Glutamatergic neuron (in vitro differentiated cells): ENCODE results near the gene PCDHB9. TPM values are rescaled to one million over a fixed set of nuclear protein-coding genes. Genes with fewer than 3 reads are reported as not detected.
"Not testable (repeated sequence)": the region's sequence is repeated elsewhere in the genome, so short reads cannot be mapped to it uniquely, and the experiment has no call there.

Experiments used
- DNase-seq: peaks from one replicate; pipeline ENCODE4 v3.0.0; 2022
- H3K27ac Mint-ChIP-seq: one replicate; pipeline ENCODE4 v1.8.0; 2020; ENCODE audit warnings: mild to moderate bottlenecking, mixed read lengths, inconsistent platforms; ENCODE audit not compliant: unreplicated experiment
- H3K27me3 Mint-ChIP-seq: one replicate; pipeline ENCODE4 v1.8.0; 2020; ENCODE audit warnings: mild to moderate bottlenecking, moderate library complexity, mixed read lengths, inconsistent platforms; ENCODE audit not compliant: unreplicated experiment
- H3K36me3 Mint-ChIP-seq: one replicate; pipeline ENCODE4 v1.8.0; 2020; ENCODE audit warnings: mild to moderate bottlenecking, mixed read lengths, inconsistent platforms; ENCODE audit not compliant: unreplicated experiment
- H3K4me1 Mint-ChIP-seq: one replicate; pipeline ENCODE4 v1.8.0; 2020; ENCODE audit warnings: mild to moderate bottlenecking, low read depth, mixed read lengths, inconsistent platforms; ENCODE audit not compliant: unreplicated experiment
- H3K4me3 Mint-ChIP-seq: one replicate; pipeline ENCODE4 v1.8.0; 2020; ENCODE audit warnings: mild to moderate bottlenecking, mixed read lengths, inconsistent platforms; ENCODE audit not compliant: unreplicated experiment
- H3K9me3 Mint-ChIP-seq: one replicate; pipeline ENCODE4 v1.8.0; 2020; ENCODE audit warnings: mild to moderate bottlenecking, moderate library complexity, mixed read lengths, inconsistent platforms; ENCODE audit not compliant: unreplicated experiment
- CTCF ChIP-seq: fragments of 200-600 bp; sonication (generic); IDR thresholded peaks from one replicate; pipeline ENCODE4 v1.5.0; 2021; ENCODE audit not compliant: partially characterized antibody, unreplicated experiment
- total RNA-seq: library from RNA; stranded (reverse); fragmentation: NEBNext Ultra II Directional; extraction: Animal tissue kit (Norgen Biotek cat#: 25700); gene quantifications from one replicate; pipeline ENCODE4 v1.2.1, GENCODE V29; 2021; ENCODE audit not compliant: unreplicated experiment

PCDHB9 gene
- total RNA-seq, 1 donor from 2014 or later = 12.2 TPM

GRCh38 chr5:141155540-141156374 is 31.2 kb upstream of the PCDHB9 start:
- peak; percentile 59 for TF ChIP-seq CTCF
- Mint-ChIP-seq H3K27ac (peak overlapping the region; percentile 72), H3K27me3 (peaks cover 6% of the 10 kb centered on the region), H3K9me3 (peaks cover 24% of the 10 kb centered on the region), H3K4me1 (no peaks in the 10 kb centered on the region), H3K36me3 (peaks cover 48% of the 10 kb centered on the region), H3K4me3 (peak overlapping the region; percentile 90)
- DNase-seq = peak; percentile 50

- Mint-ChIP-seq H3K36me3 (peaks cover 37% of the 10 kb centered on the region), H3K4me3 (peak overlapping the region; percentile 3), H3K9me3 (peaks cover 22% of the 10 kb centered on the region), H3K27ac (peak overlapping the region; percentile 22)
- not testable (repeated sequence) for H3K4me1 Mint-ChIP-seq, H3K27me3 Mint-ChIP-seq, DNase-seq
Measured at GRCh38 chr5:141157356-141157755, 29.6 kb upstream of the PCDHB9 start.

GRCh38 chr5:141157901-141158300 is 29.1 kb upstream of the PCDHB9 start:
- peaks cover 32% of the 10 kb centered on the region for H3K36me3 Mint-ChIP-seq
- peaks cover 20% of the 10 kb centered on the region for H3K9me3 Mint-ChIP-seq
- not testable (repeated sequence) for H3K4me3 Mint-ChIP-seq

GRCh38 chr5:141172381-141173204 is 14.4 kb upstream of the PCDHB9 start, which contains the start of gene PCDHB7:
Gene PCDHB7 (plus strand): TSS chr5:141172644. CDS start chr5:141172836, 192 bp downstream.
- no peaks in the 10 kb centered on the region for H3K27me3 Mint-ChIP-seq
- peak within 1 kb of the TSS; percentile 9 for H3K4me3 Mint-ChIP-seq
- H3K36me3 Mint-ChIP-seq = peaks cover 19% of the 10 kb centered on the region
- peak; percentile 33 for DNase-seq
- peak; percentile 31 for TF ChIP-seq CTCF
- H3K9me3 Mint-ChIP-seq = peaks cover 14% of the 10 kb centered on the region
- H3K27ac Mint-ChIP-seq = no peak within 1 kb of the TSS
- no peaks in the 10 kb centered on the region for H3K4me1 Mint-ChIP-seq

More at GRCh38 chr5:141157901-141158300, 29.1 kb upstream of the PCDHB9 start:
- H3K27ac Mint-ChIP-seq, DNase-seq, H3K4me1 Mint-ChIP-seq, H3K27me3 Mint-ChIP-seq: not testable (repeated sequence)

- peaks cover 14% of the 10 kb centered on the region for H3K9me3 Mint-ChIP-seq
- H3K27ac Mint-ChIP-seq, H3K4me1 Mint-ChIP-seq, H3K27me3 Mint-ChIP-seq, H3K4me3 Mint-ChIP-seq: not testable (repeated sequence)
- H3K36me3 Mint-ChIP-seq = peaks cover 19% of the 10 kb centered on the region
- peak; percentile 27 for DNase-seq
Measured at GRCh38 chr5:141174291-141175104, 12.5 kb upstream of the PCDHB9 start.

- Mint-ChIP-seq H3K4me3 (no peak overlapping the region), H3K9me3 (peaks cover 14% of the 10 kb centered on the region), H3K4me1 (no peaks in the 10 kb centered on the region), H3K27ac (no peak overlapping the region), H3K27me3 (no peaks in the 10 kb centered on the region), H3K36me3 (peaks cover 25% of the 10 kb centered on the region)
- no peak for DNase-seq
- TF ChIP-seq CTCF = no peak
Measured at GRCh38 chr5:141175933-141176332, 11.0 kb upstream of the PCDHB9 start.
